H9 (cell line): ENCODE measurements around the gene PLPPR5. TPM values are rescaled to one million over a fixed set of nuclear protein-coding genes. Genes with fewer than 3 reads are reported as not detected.

ENCODE experiments used
- DNase-seq: peaks from one replicate; pipeline ENCODE4 v3.0.0-alpha.2; 2017
- H2AFZ ChIP-seq: one replicate; pipeline ENCODE4 v1.6.1; 2013; ENCODE audit warnings: mild to moderate bottlenecking, low read length, control low read depth, moderate library complexity
- H2AK5ac ChIP-seq: 2 replicates; pipeline ENCODE4 v1.6.1; 2013; ENCODE audit warnings: low read length, control low read depth, mixed read lengths; ENCODE audit not compliant: insufficient read length
- H2BK120ac ChIP-seq: one replicate; pipeline ENCODE4 v1.6.1; 2013; ENCODE audit warnings: low read depth, mild to moderate bottlenecking, low read length, control low read depth, inconsistent platforms; ENCODE audit not compliant: poor library complexity, severe bottlenecking
- H2BK12ac ChIP-seq: 2 replicates; pipeline ENCODE4 v1.6.1; 2013; ENCODE audit warnings: low read length, control low read depth, mixed read lengths, low read depth; ENCODE audit not compliant: insufficient read length
- H2BK15ac ChIP-seq: 2 replicates; pipeline ENCODE4 v1.6.1; 2013; ENCODE audit warnings: low read depth, low read length, control low read depth
- H2BK20ac ChIP-seq: one replicate; pipeline ENCODE4 v1.6.1; 2013; ENCODE audit warnings: low read depth, mild to moderate bottlenecking, low read length, control low read depth, inconsistent platforms; ENCODE audit not compliant: poor library complexity, severe bottlenecking
- H2BK5ac ChIP-seq: 2 replicates; pipeline ENCODE4 v1.6.1; 2013; ENCODE audit warnings: low read length, control low read depth, mixed read lengths; ENCODE audit not compliant: insufficient read length
- H3K14ac ChIP-seq: 2 replicates; pipeline ENCODE4 v1.6.1; 2013; ENCODE audit warnings: low read length, control low read depth; ENCODE audit not compliant: insufficient read depth
- H3K18ac ChIP-seq: 2 replicates; pipeline ENCODE4 v1.6.1; 2013; ENCODE audit warnings: low read depth, mild to moderate bottlenecking, mixed read lengths, low read length, control low read depth; ENCODE audit not compliant: insufficient read length
- H3K23ac ChIP-seq: 2 replicates; pipeline ENCODE4 v1.6.1; 2013; ENCODE audit warnings: low read length, control low read depth, mixed read lengths, low read depth; ENCODE audit not compliant: insufficient read length
- H3K23me2 ChIP-seq: 2 replicates; pipeline ENCODE4 v1.6.1; 2013; ENCODE audit warnings: low read depth, mild to moderate bottlenecking, mixed read lengths, low read length, control low read depth; ENCODE audit not compliant: insufficient read length, poor library complexity, severe bottlenecking
- H3K27ac ChIP-seq: 2 replicates; pipeline ENCODE4 v1.5.1; 2013; ENCODE audit warnings: low read length, control low read depth, mixed read lengths, low read depth; ENCODE audit not compliant: insufficient read length
- H3K27me3 ChIP-seq: 2 replicates; pipeline ENCODE4 v1.6.1; 2013; ENCODE audit warnings: low read length, control low read depth, inconsistent platforms; ENCODE audit not compliant: insufficient read depth
- H3K4ac ChIP-seq: 2 replicates; pipeline ENCODE4 v1.6.1; 2013; ENCODE audit warnings: low read depth, mild to moderate bottlenecking, control low read depth, inconsistent platforms, low read length, moderate library complexity
- H3K4me1 ChIP-seq: 2 replicates; pipeline ENCODE4 v1.6.1; 2013; ENCODE audit warnings: low read length, control low read depth, inconsistent platforms; ENCODE audit not compliant: insufficient read depth
- H3K4me2 ChIP-seq: 2 replicates; pipeline ENCODE4 v1.6.1; 2013; ENCODE audit warnings: low read length, control low read depth, mixed read lengths; ENCODE audit not compliant: insufficient read length, insufficient read depth
- H3K56ac ChIP-seq: 2 replicates; pipeline ENCODE4 v1.6.1; 2013; ENCODE audit warnings: low read depth, mild to moderate bottlenecking, mixed read lengths, low read length, control low read depth; ENCODE audit not compliant: insufficient read length
- H3K79me1 ChIP-seq: 2 replicates; pipeline ENCODE4 v1.6.1; 2013; ENCODE audit warnings: low read depth, mild to moderate bottlenecking, moderate library complexity, low read length, control low read depth, inconsistent platforms; ENCODE audit not compliant: insufficient read depth, poor library complexity, severe bottlenecking
- H3K79me2 ChIP-seq: 2 replicates; pipeline ENCODE4 v1.6.1; 2013; ENCODE audit warnings: low read length, control low read depth, inconsistent platforms; ENCODE audit not compliant: insufficient read depth
- H3K9ac ChIP-seq: 2 replicates; pipeline ENCODE4 v1.6.1; 2013; ENCODE audit warnings: low read length, control low read depth, mixed read lengths; ENCODE audit not compliant: insufficient read length; ENCODE audit errors: extremely low read depth
- H3K9me3 ChIP-seq: one replicate; pipeline ENCODE4 v1.6.1; 2013; ENCODE audit warnings: low read depth, low read length, inconsistent platforms; ENCODE audit not compliant: control insufficient read depth
- H3T11ph ChIP-seq: one replicate; pipeline ENCODE4 v1.6.1; 2013; ENCODE audit warnings: mild to moderate bottlenecking, low read length, control low read depth, inconsistent platforms
- H4K20me1 ChIP-seq: one replicate; pipeline ENCODE4 v1.6.1; 2013; ENCODE audit not compliant: control insufficient read depth, insufficient read length, insufficient read depth
- H4K5ac ChIP-seq: 2 replicates; pipeline ENCODE4 v1.6.1; 2013; ENCODE audit warnings: low read depth, mild to moderate bottlenecking, mixed read lengths, low read length, control low read depth; ENCODE audit not compliant: insufficient read length
- H4K8ac ChIP-seq: replicated peaks from 2 replicates; pipeline ENCODE4 v1.6.1; 2013; ENCODE audit warnings: low read length, control low read depth, mixed read lengths, low read depth; ENCODE audit not compliant: insufficient read length
- H4K91ac ChIP-seq: 2 replicates; pipeline ENCODE4 v1.6.1; 2013; ENCODE audit warnings: low read depth, mild to moderate bottlenecking, moderate library complexity, mixed read lengths, low read length, control low read depth; ENCODE audit not compliant: insufficient read length
- H3K27ac Mint-ChIP-seq, 3 experiments: 2 replicates in 2 of 3; 3 replicates in 1 of 3; pipeline ENCODE4 v1.8.0; 2020 to 2021; ENCODE audit warnings: mixed read lengths in 3 of 3, mild to moderate bottlenecking in 1 of 3, moderate library complexity in 1 of 3
- H3K27me3 Mint-ChIP-seq: 2 replicates; pipeline ENCODE4 v1.8.0; 2021; ENCODE audit warnings: low read depth, mild to moderate bottlenecking, moderate library complexity, mixed read lengths
- H3K36me3 Mint-ChIP-seq, 3 experiments: 2 replicates in 2 of 3; 3 replicates in 1 of 3; pipeline ENCODE4 v1.8.0; 2020 to 2021; ENCODE audit warnings: low read depth in 3 of 3, mixed read lengths in 3 of 3; ENCODE audit not compliant: insufficient read depth in 1 of 3
- H3K4me1 Mint-ChIP-seq, 2 experiments: 2 replicates each; pipeline ENCODE4 v1.8.0; 2020; ENCODE audit warnings: mixed read lengths in 2 of 2
- H3K4me3 Mint-ChIP-seq, 2 experiments: 2 replicates in 1 of 2; 3 replicates in 1 of 2; pipeline ENCODE4 v1.8.0; 2020 to 2021; ENCODE audit warnings: mild to moderate bottlenecking in 2 of 2, mixed read lengths in 2 of 2, moderate library complexity in 1 of 2
- H3K9me3 Mint-ChIP-seq, 2 experiments: 2 replicates in 1 of 2; 3 replicates in 1 of 2; pipeline ENCODE4 v1.8.0; 2020; ENCODE audit warnings: mild to moderate bottlenecking in 2 of 2, mixed read lengths in 2 of 2, moderate library complexity in 1 of 2
- CTCF ChIP-seq: fragments of 200-600 bp; sonication (generic); conservative IDR thresholded peaks from 3 replicates; pipeline ENCODE4 v1.8.0; 2021; ENCODE audit warnings: antibody characterized with exemption, mild to moderate bottlenecking
- WGBS: extraction: QIAGEN DNeasy Blood & Tissue Kit; methylation state at CpG from one replicate; pipeline ENCODE4 v1.1.7; 2013; ENCODE audit warnings: missing lambda C conversion rate, low lambda C conversion rate, mixed read lengths; ENCODE audit not compliant: insufficient read length; ENCODE audit errors: extremely low coverage; 5-methylcytosine and 5-hydroxymethylcytosine counted together
- total RNA-seq: library from RNA; stranded (reverse); gene quantifications from 2 replicates; pipeline ENCODE4 v1.2.1, GENCODE V29; 2021

PLPPR5 gene
- total RNA-seq, 1 experiment from 2014 or later, result 1.4 TPM

GRCh38 chr1:98854137-98854536, 150.5 kb downstream of the PLPPR5 start:
- Mint-ChIP-seq H3K4me3 (no peak overlapping the region), H3K4me1 (peaks cover 3 to 11% of the 10 kb centered on the region in 2 experiments; a peak in 3 of 4 replicates), H3K27me3 (no peaks in the 10 kb centered on the region), H3K36me3 (no peaks in the 10 kb centered on the region), H3K9me3 (no peaks in the 10 kb centered on the region), H3K27ac (no peak overlapping the region)
- no peak for TF ChIP-seq CTCF
- Histone ChIP-seq H4K8ac (no peak overlapping the region), H3K56ac (no peak overlapping the region), H3K4me1 (no peaks in the 10 kb centered on the region; the same call in 1 of the 2 replicates), H3K9me3 (no peaks in the 10 kb centered on the region), H2BK20ac (no peak overlapping the region), H2BK12ac (no peak overlapping the region), H4K20me1 (no peaks in the 10 kb centered on the region), H2BK15ac (no peak overlapping the region), H3K9ac (no peak overlapping the region), H3K14ac (no peak overlapping the region), H3K23ac (no peak overlapping the region), H2BK5ac (no peak overlapping the region), H3K27ac (no peak overlapping the region), H3K79me1 (no peaks in the 10 kb centered on the region), H3K4me2 (no peak overlapping the region), H3K79me2 (no peaks in the 10 kb centered on the region), H2BK120ac (no peak overlapping the region), H3K4ac (no peak overlapping the region), H3K27me3 (no peaks in the 10 kb centered on the region), H2AK5ac (no peak overlapping the region), H3K23me2 (no peaks in the 10 kb centered on the region), H2AFZ (no peak overlapping the region), H3K18ac (no peak overlapping the region), H3T11ph (no peak overlapping the region), H4K5ac (no peak overlapping the region), H4K91ac (no peak overlapping the region)
- DNase-seq, result no peak
- WGBS, result no CpG with 5 or more reads among the region's 4 CpGs
